H1 (cell line): ENCODE data around the gene NHP2. TPM values are rescaled to one million over a fixed set of nuclear protein-coding genes. Genes with fewer than 3 reads are reported as not detected.

ENCODE experiments used
- BACH1 ChIP-seq: IDR thresholded peaks from 2 replicates; pipeline ENCODE4 v1.6.1; 2012; ENCODE audit warnings: low read length, improper control_type of control experiment
- BCL11A ChIP-seq, 2 experiments: IDR thresholded peaks; one replicate each; pipeline ENCODE4 v1.6.1; 2011; ENCODE audit warnings: low read depth in 2 of 2, low read length in 2 of 2, mild to moderate bottlenecking in 2 of 2
- CBX8 ChIP-seq: fragments of 300-800, 300-1000 bp; sonication (generic); IDR thresholded peaks from 2 replicates; pipeline ENCODE4 v1.7.1; 2016; ENCODE audit warnings: low read depth, low read length, borderline replicate concordance
- CREB1 ChIP-seq: IDR thresholded peaks from 2 replicates; pipeline ENCODE4 v1.6.1; 2012; ENCODE audit warnings: inconsistent platforms
- KDM4A ChIP-seq: IDR thresholded peaks from one replicate; pipeline ENCODE4 v1.7.1; 2012; ENCODE audit warnings: low read depth, mild to moderate bottlenecking, moderate library complexity, low read length, inconsistent platforms; ENCODE audit not compliant: severe bottlenecking
- RAD21 ChIP-seq, 2 experiments: IDR thresholded peaks in 1 of 2; conservative IDR thresholded peaks in 1 of 2; 2 replicates each; pipeline ENCODE4 v1.6.1; 2011; ENCODE audit warnings: low read depth in 2 of 2, low read length in 2 of 2, improper control_type of control experiment in 1 of 2, inconsistent platforms in 1 of 2, mild to moderate bottlenecking in 1 of 2, moderate library complexity in 1 of 2
- RFX5 ChIP-seq: IDR thresholded peaks from 2 replicates; pipeline ENCODE4 v1.6.1; 2011; ENCODE audit warnings: low read depth, low read length, improper control_type of control experiment, borderline replicate concordance
- SP1 ChIP-seq: IDR thresholded peaks from 2 replicates; pipeline ENCODE4 v1.6.1; 2011; ENCODE audit warnings: low read depth, low read length
- TAF1 ChIP-seq: IDR thresholded peaks from 2 replicates; pipeline ENCODE4 v1.6.1; 2011; ENCODE audit warnings: mild to moderate bottlenecking, low read depth, low read length
- polyA plus RNA-seq, 7 experiments: library from polyadenylated mRNA; depleted of rRNA in 3 of 7; stranded (reverse) in 5 of 7; unstranded in 2 of 7; fragments of >200 nt in 5 of 7; fragments of 200-250 nt in 2 of 7; gene quantifications; 1 replicate in 5 of 7; 2 replicates in 1 of 7; 4 replicates in 1 of 7; pipeline versions ENCODE4 v1.2.1 to v1.2.3, GENCODE V29; 2011 to 2013; ENCODE audit warnings: missing spikeins in 2 of 7, mixed read lengths in 2 of 7
- total RNA-seq: library from RNA; stranded (reverse); fragmentation: NEBNext Ultra II Directional; extraction: Animal tissue kit (Norgen Biotek cat#: 25700); gene quantifications from 2 replicates; pipeline ENCODE4 v1.2.1, GENCODE V29; 2021
- TF ChIP-seq, protein P1 (sequence below): IDR thresholded peaks from 2 replicates; pipeline ENCODE4 v1.6.1; 2011; ENCODE audit warnings: low read length, improper control_type of control experiment
- TF ChIP-seq, protein P2 (sequence below): IDR thresholded peaks from 2 replicates; pipeline ENCODE4 v1.6.1; 2012; ENCODE audit warnings: low read length, inconsistent platforms
- TF ChIP-seq, protein P3 (sequence below): IDR thresholded peaks from 2 replicates; pipeline ENCODE4 v1.6.1; 2011; ENCODE audit warnings: low read depth, mild to moderate bottlenecking, low read length; ENCODE audit not compliant: insufficient read depth

The NHP2 gene
- total and polyA plus RNA-seq, 2 of the 8 experiments (the other 6 are each of a cell fraction or from before 2014, with no cell fraction given), result 241 to 263 TPM

DNA sequence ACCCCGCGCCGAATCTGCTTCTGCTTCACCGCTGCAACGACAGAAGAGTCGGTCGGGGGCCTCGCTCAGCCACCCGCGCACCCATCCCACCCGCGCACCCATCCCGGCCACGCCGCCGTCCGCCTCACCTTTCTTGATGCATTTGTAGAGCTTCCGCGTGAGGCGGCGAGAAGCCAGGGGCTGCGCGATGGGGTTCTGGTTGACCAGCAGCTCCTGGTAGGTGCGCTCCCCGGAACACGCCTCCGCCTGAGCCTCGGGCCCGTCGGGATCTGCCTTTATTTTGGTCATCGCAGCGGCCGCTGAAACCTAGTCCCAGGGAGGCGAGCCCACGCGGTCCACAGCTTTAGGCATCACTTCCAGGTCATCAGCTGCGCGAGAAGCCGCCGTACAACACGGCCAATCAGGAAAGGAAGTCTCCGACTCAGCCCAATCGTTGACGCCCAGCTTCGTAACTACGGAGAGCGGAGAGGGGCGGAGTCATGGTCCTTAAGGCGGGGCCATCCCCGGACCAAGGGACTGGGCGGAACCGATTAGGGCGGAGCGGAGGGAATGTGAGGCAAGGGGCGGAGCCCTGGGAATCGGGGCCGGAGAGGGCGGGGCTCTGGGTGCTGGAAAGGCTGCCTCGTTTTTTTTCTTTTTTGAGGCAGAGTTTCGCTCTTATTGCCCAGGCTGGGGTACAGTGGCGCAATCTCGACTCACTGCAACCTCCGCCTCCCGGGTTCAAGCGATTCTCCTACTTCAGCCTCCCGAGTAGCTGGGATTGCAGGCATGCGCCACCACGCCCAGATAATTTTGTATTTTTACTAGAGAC is at the start of gene NHP2 (continued):
- TF ChIP-seq, protein P1, sequence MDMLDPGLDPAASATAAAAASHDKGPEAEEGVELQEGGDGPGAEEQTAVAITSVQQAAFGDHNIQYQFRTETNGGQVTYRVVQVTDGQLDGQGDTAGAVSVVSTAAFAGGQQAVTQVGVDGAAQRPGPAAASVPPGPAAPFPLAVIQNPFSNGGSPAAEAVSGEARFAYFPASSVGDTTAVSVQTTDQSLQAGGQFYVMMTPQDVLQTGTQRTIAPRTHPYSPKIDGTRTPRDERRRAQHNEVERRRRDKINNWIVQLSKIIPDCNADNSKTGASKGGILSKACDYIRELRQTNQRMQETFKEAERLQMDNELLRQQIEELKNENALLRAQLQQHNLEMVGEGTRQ, result no peak
- TF ChIP-seq RAD21 (IDR thresholded peaks at IDR 0.05 in 1 of 2, conservative IDR thresholded peaks at IDR 0.05 in 1 of 2; ENCODE audit: low read depth in 2 of 2, low read length in 2 of 2), result no peak
- TF ChIP-seq TAF1, result peak; percentile 75
- TF ChIP-seq CBX8, result no peak
- TF ChIP-seq BACH1, result no peak
- peak; percentile 90 for TF ChIP-seq SP1
- TF ChIP-seq BCL11A (IDR thresholded peaks at IDR 0.05; ENCODE audit: low read depth in 2 of 2, low read length in 2 of 2), result no peak
- peak; percentile 87 for TF ChIP-seq KDM4A
- TF ChIP-seq CREB1, result peak; percentile 98
- TF ChIP-seq, protein P2, sequence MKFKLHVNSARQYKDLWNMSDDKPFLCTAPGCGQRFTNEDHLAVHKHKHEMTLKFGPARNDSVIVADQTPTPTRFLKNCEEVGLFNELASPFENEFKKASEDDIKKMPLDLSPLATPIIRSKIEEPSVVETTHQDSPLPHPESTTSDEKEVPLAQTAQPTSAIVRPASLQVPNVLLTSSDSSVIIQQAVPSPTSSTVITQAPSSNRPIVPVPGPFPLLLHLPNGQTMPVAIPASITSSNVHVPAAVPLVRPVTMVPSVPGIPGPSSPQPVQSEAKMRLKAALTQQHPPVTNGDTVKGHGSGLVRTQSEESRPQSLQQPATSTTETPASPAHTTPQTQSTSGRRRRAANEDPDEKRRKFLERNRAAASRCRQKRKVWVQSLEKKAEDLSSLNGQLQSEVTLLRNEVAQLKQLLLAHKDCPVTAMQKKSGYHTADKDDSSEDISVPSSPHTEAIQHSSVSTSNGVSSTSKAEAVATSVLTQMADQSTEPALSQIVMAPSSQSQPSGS, result no peak
- TF ChIP-seq RFX5, result no peak
- TF ChIP-seq, protein P3, sequence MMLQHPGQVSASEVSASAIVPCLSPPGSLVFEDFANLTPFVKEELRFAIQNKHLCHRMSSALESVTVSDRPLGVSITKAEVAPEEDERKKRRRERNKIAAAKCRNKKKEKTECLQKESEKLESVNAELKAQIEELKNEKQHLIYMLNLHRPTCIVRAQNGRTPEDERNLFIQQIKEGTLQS, result no peak
